K562 (cell line): Measurements from ENCODE around the gene POGLUT2. TPM values are rescaled to one million over a fixed set of nuclear protein-coding genes. Genes with fewer than 3 reads are reported as not detected.

Experiments
- BRF1 ChIP-seq: IDR thresholded peaks from 3 replicates; pipeline ENCODE4 v1.6.1; 2011; ENCODE audit warnings: borderline replicate concordance, mild to moderate bottlenecking; ENCODE audit not compliant: insufficient read length; ENCODE audit errors: extremely low read depth
- CTCFL ChIP-seq: IDR thresholded peaks from 2 replicates; pipeline ENCODE4 v1.6.1; 2011; ENCODE audit warnings: borderline replicate concordance, low read depth, mild to moderate bottlenecking, moderate library complexity, low read length; ENCODE audit not compliant: insufficient read depth, poor library complexity, severe bottlenecking
- ELF1 ChIP-seq: fragments of 200-800 bp; sonication (Bioruptor generic); IDR thresholded peaks from 2 replicates; pipeline ENCODE4 v1.6.1; 2016; ENCODE audit warnings: missing genetic modification characterization, missing compliant biosample characterization
- KDM2B ChIP-seq: fragments of 250-450 bp; sonication (Bioruptor Pico); IDR thresholded peaks from 2 replicates; pipeline ENCODE4 v1.8.0; 2021; ENCODE audit warnings: mild to moderate bottlenecking, moderate library complexity
- KLF13 ChIP-seq: fragments of 450-650 bp; IDR thresholded peaks from 2 replicates; pipeline ENCODE4 v1.6.1; 2016; ENCODE audit warnings: missing genetic modification characterization, low read depth, mild to moderate bottlenecking, missing compliant biosample characterization, moderate library complexity, borderline replicate concordance
- MEF2A ChIP-seq: IDR thresholded peaks from 2 replicates; pipeline ENCODE4 v1.6.1; 2011; ENCODE audit warnings: low read depth, mild to moderate bottlenecking, low read length, moderate library complexity; ENCODE audit not compliant: control insufficient read depth
- NKRF ChIP-seq: fragments of 450-650 bp; IDR thresholded peaks from 2 replicates; pipeline ENCODE4 v1.6.1; 2016; ENCODE audit warnings: borderline replicate concordance
- NUFIP1 ChIP-seq: fragments of 450-650 bp; IDR thresholded peaks from 2 replicates; pipeline ENCODE4 v1.6.1; 2018; ENCODE audit not compliant: partially characterized antibody
- SMARCA5 ChIP-seq: fragments of 450-650 bp; IDR thresholded peaks from 2 replicates; pipeline ENCODE4 v1.6.1; 2016
- THRAP3 ChIP-seq: fragments of 450-650 bp; IDR thresholded peaks from 2 replicates; pipeline ENCODE4 v1.6.1; 2016; ENCODE audit warnings: mild to moderate bottlenecking, inconsistent platforms, borderline replicate concordance
- ZNF76 ChIP-seq: fragments of 250-450 bp; sonication (Bioruptor Pico); IDR thresholded peaks from 2 replicates; pipeline ENCODE4 v1.4.0; 2020; ENCODE audit warnings: mild to moderate bottlenecking, moderate library complexity, borderline replicate concordance
- polyA plus RNA-seq, 8 experiments: library from polyadenylated mRNA; depleted of rRNA in 4 of 8; stranded (reverse) in 5 of 8; unstranded in 3 of 8; fragments of >200 nt; fragmentation: Nextera tagmentation in 2 of 8; fragmentation: Illumina TruSeq in 1 of 8; extraction: Ambion mirVana in 2 of 8; extraction: Trizol in 1 of 8; gene quantifications; 2 replicates each; pipeline versions ENCODE4 v1.2.1 to v1.2.3, GENCODE V29; 2011 to 2014; ENCODE audit warnings: inconsistent platforms in 1 of 8, missing spikeins in 1 of 8
- total RNA-seq, 7 experiments: library from RNA; depleted of rRNA in 6 of 7; stranded (reverse); fragments of >200 nt in 6 of 7; fragmentation: Illumina TruSeq in 2 of 7; extraction: Trizol in 2 of 7; gene quantifications; 2 replicates each; pipeline versions ENCODE4 v1.2.1 to v1.2.3, GENCODE V29; 2011 to 2021; ENCODE audit warnings: low replicate concordance in 1 of 7
- TF ChIP-seq, protein P1 (sequence below): sonication (generic); formaldehyde crosslinking; IDR thresholded peaks from 2 replicates; pipeline ENCODE4 v1.8.0; 2022; ENCODE audit warnings: mild to moderate bottlenecking, low read depth, missing genetic modification reagents
- TF ChIP-seq, protein P2 (sequence below): sonication (generic); formaldehyde crosslinking; IDR thresholded peaks from 2 replicates; pipeline ENCODE4 v1.4.0; 2020; ENCODE audit warnings: mild to moderate bottlenecking, missing genetic modification reagents
- TF ChIP-seq, protein P3 (sequence below): fragments of 450-650 bp; IDR thresholded peaks from 2 replicates; pipeline ENCODE4 v1.6.1; 2016; ENCODE audit warnings: missing biosample characterization, missing genetic modification characterization

Gene POGLUT2
- total and polyA plus RNA-seq, 9 of the 15 experiments (the other 6 are each of a cell fraction or from before 2014, with no cell fraction given): 3.8 to 11.8 (median 10.8) TPM

- TF ChIP-seq NKRF (no peak), CTCFL (peak; percentile 80), THRAP3 (no peak), KDM2B (CRISPR knock-in tag) (no peak; the same call in 1 of the 2 replicates), BRF1 (no peak), SMARCA5 (no peak), NUFIP1 (no peak), ZNF76 (no peak), MEF2A (no peak), ELF1 (tag) (no peak), KLF13 (tag) (no peak)
- TF ChIP-seq, protein P1, sequence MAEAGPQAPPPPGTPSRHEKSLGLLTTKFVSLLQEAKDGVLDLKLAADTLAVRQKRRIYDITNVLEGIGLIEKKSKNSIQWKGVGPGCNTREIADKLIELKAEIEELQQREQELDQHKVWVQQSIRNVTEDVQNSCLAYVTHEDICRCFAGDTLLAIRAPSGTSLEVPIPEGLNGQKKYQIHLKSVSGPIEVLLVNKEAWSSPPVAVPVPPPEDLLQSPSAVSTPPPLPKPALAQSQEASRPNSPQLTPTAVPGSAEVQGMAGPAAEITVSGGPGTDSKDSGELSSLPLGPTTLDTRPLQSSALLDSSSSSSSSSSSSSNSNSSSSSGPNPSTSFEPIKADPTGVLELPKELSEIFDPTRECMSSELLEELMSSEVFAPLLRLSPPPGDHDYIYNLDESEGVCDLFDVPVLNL (CRISPR knock-in tag): no peak
- TF ChIP-seq, protein P2, sequence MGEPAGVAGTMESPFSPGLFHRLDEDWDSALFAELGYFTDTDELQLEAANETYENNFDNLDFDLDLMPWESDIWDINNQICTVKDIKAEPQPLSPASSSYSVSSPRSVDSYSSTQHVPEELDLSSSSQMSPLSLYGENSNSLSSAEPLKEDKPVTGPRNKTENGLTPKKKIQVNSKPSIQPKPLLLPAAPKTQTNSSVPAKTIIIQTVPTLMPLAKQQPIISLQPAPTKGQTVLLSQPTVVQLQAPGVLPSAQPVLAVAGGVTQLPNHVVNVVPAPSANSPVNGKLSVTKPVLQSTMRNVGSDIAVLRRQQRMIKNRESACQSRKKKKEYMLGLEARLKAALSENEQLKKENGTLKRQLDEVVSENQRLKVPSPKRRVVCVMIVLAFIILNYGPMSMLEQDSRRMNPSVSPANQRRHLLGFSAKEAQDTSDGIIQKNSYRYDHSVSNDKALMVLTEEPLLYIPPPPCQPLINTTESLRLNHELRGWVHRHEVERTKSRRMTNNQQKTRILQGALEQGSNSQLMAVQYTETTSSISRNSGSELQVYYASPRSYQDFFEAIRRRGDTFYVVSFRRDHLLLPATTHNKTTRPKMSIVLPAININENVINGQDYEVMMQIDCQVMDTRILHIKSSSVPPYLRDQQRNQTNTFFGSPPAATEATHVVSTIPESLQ (CRISPR knock-in tag): no peak
- TF ChIP-seq, protein P3, sequence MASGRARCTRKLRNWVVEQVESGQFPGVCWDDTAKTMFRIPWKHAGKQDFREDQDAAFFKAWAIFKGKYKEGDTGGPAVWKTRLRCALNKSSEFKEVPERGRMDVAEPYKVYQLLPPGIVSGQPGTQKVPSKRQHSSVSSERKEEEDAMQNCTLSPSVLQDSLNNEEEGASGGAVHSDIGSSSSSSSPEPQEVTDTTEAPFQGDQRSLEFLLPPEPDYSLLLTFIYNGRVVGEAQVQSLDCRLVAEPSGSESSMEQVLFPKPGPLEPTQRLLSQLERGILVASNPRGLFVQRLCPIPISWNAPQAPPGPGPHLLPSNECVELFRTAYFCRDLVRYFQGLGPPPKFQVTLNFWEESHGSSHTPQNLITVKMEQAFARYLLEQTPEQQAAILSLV (tag): no peak
Measured at GRCh38 chr13:102800145-102801041, 1.6 kb upstream of the POGLUT2 start (continued).
